Cardiac fibroblast (primary cell): ENCODE measurements around the gene ERN1.
A peak's percentile ranks its signal among the peaks of the same experiment; 100 is the strongest.

Source experiments
- DNase-seq, 2 donors: peaks; one replicate each; pipeline versions ENCODE4 v3.0.0 to v3.0.0-alpha.2; 2010; ENCODE audit warnings: low read depth in 2 of 2
- H3K4me3 ChIP-seq, 2 donors: replicated peaks in 1 of 2; 1 replicate in 1 of 2; 2 replicates in 1 of 2; pipeline ENCODE4 v1.5.1; 2011; ENCODE audit warnings: low read depth in 2 of 2, low read length in 2 of 2, mild to moderate bottlenecking in 2 of 2, moderate library complexity in 1 of 2
- CTCF ChIP-seq: IDR thresholded peaks from one replicate; pipeline ENCODE4 v1.5.1; 2011; ENCODE audit warnings: low read depth, mild to moderate bottlenecking, low read length, inconsistent platforms

Gene ERN1

GRCh38 chr17:64061178-64061898, 68.6 kb downstream of the ERN1 start:
- H3K4me3 ChIP-seq = no peak overlapping the region
- DNase-seq = peak; percentile 53 to 66
- TF ChIP-seq CTCF = no peak

- no peak for DNase-seq
- no peak overlapping the region for H3K4me3 ChIP-seq
- no peak for TF ChIP-seq CTCF
Measured at GRCh38 chr17:64060331-64060730, 69.6 kb downstream of the ERN1 start.

- no peak overlapping the region for H3K4me3 ChIP-seq
- TF ChIP-seq CTCF = no peak
- DNase-seq = no peak
Measured at GRCh38 chr17:64059756-64060155, 70.2 kb downstream of the ERN1 start.

GRCh38 chr17:64058621-64059020, 71.3 kb downstream of the ERN1 start:
- DNase-seq = peak in 1 of 2 donors; percentile 48
- H3K4me3 ChIP-seq = no peak overlapping the region
- TF ChIP-seq CTCF = no peak

- no peak overlapping the region for H3K4me3 ChIP-seq
- TF ChIP-seq CTCF = no peak
- DNase-seq = no peak
Measured at GRCh38 chr17:64057701-64058263, 72.2 kb downstream of the ERN1 start.

GRCh38 chr17:64056269-64057005, 73.5 kb downstream of the ERN1 start:
- no peak overlapping the region for H3K4me3 ChIP-seq
- no peak for DNase-seq
- TF ChIP-seq CTCF = no peak
